NCI-H1092 treated with DMSO at 0.1 percent for 48 hours (cell line): ENCODE data around the gene MICU1.
"Not testable (repeated sequence)": the region's sequence is repeated elsewhere in the genome, so short reads cannot be mapped to it uniquely, and the experiment has no call there.

Experiments
- DNase-seq: peaks from one replicate; lab custom pipeline; 2025; lab: John Stamatoyannopoulos, UW

MICU1 gene

GRCh38 chr10:72503694-72504438 is 122.0 kb downstream of the MICU1 start:
- DNase-seq, result no peak

GRCh38 chr10:72503241-72503640 is 122.6 kb downstream of the MICU1 start:
- no peak for DNase-seq

GRCh38 chr10:72502581-72502980 is 123.3 kb downstream of the MICU1 start:
- no peak for DNase-seq

DNA sequence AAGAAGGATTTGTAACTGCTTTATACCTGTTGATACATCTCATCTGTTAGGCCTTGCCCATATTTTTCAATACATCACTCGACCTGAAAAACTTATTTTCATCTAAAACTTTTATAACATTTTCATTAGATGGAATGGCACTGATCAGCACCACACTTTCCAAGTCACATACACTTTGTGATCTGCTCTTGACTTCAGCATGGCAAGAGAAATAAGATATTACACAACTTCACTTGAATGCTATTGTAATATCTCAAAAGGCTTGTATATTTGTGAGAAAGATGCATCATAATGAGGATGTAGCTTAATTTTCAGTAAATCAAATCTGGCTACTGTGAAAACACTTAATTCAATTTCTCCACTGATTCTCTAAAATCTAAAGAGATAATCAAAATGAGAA is 126.2 kb downstream of the MICU1 start:
- DNase-seq, result no peak

- DNase-seq, result no peak
Observed at GRCh38 chr10:72490951-72491350, 134.9 kb downstream of the MICU1 start.

DNA sequence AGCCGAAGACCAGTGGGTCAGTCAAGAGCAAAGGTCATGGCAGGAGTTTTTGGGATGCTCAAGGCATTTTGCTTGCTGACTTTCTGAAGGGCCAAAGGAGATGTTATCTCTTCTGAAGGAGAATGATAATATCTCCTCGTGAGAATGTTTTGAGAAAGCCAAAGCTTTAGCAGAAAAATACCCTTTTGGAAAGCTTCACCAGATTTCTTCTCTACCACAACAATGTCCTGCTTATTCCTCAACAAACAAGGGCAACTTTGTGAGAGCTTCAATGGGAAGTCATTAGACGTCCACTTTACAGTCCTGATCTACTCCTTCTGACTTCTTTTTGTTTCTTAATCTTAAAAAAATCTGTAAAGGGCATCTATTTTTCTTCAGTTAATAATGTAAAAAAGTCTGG is 138.4 kb downstream of the MICU1 start:
- no peak for DNase-seq

DNA sequence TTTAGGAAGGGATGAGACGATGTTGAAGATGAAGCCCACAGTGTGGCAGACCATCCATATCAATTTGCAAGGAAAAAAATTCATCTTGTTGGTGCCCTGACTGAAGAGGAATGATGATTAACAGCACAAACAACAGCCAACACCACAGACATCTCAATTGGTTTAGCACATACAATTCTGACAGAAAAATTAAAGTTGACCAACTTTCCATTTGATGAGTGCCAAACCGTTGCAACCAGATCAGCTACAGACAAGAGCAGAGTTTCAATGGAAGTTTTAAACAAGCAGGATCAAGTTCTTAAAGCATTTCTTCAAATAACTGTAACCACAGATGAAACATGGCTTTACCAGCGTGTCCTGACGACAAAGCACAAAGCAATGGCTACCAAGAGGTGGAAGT is 138.8 kb downstream of the MICU1 start:
- DNase-seq, result no peak

DNA sequence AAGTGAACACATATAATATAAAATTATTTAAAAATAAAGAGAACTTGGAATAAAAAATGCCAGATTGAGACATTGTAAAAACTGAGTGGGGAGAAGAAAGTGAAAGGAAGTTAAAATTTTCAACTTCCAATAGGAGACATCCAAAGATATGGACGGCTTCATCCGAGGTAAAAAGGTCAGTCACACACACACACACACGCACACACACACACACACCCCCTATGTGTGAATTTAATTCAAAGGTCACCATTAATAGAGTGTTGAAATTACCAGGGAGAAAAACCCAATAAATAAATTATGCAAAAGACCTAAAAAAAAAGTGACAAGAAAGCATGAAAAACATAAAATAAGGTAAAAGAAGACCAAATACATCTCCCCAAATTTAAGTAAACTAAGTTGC is 140.2 kb downstream of the MICU1 start:
- DNase-seq, result no peak

DNA sequence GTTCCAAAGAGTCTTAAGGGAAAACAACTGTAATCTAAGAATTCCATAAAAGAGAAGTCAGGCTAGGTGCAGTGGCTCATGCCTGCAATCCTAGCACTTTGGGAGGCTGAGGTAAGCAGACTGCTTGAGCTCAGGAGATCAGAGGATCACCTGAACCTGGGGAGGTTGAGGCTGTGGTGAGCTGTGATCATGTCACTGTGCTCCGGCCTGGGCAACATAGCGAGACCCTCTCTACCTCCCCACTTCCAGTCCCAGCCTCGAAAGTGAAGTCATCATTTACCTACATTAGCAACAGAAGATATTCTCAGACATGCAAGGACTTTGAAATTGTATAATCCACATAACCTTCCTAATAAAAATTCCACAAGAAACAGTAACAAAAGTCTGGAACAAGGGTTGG is 141.4 kb downstream of the MICU1 start:
- DNase-seq, result no peak

- no peak for DNase-seq
Observed at GRCh38 chr10:72483471-72483870, 142.4 kb downstream of the MICU1 start.

GRCh38 chr10:72480861-72481260 is 145.0 kb downstream of the MICU1 start:
- no peak for DNase-seq

GRCh38 chr10:72477463-72477862 is 148.4 kb downstream of the MICU1 start:
- DNase-seq, result no peak

- no peak for DNase-seq
Observed at GRCh38 chr10:72472306-72472705, 153.6 kb downstream of the MICU1 start.

DNA sequence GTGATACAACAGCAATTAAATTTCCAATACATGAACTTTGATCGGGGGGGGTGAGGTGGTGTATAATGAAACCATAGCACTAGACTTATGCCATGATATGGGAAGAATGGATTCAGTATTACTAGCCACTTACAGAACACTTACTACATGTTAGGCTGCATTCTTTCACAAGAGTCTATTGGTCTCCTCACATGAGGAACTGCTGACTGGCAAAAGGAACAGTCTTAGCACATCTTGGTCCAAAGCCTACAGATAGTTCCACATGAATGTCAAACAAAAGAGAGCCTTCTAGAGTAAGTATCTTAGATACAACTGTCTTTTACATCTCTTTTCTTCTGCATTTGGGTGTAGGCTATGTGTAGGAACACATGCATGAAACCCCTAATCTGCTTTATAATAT is 155.2 kb downstream of the MICU1 start:
- DNase-seq, result no peak

DNA sequence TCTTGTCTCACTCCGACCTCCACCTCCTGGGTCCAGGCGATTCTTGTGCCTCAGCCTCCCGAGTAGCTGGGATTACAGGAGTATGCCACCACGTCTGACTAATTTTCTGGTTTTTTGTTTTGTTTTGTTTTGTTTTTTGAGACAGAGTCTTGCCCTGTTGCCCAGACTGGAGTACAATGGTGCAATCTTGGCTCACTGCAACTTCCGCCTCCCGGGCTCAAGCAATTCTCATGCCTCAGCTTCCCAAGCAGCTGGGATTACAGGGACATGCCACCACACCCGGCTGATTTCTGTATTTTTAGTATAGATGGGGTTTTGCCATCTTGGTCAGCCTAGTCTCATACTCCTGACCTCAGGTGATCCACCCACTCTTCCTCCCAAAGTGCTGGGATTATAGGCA is 158.8 kb downstream of the MICU1 start:
- not testable (repeated sequence) for DNase-seq

GRCh38 chr10:72466018-72466417 is 159.9 kb downstream of the MICU1 start:
- DNase-seq, result no peak

DNA sequence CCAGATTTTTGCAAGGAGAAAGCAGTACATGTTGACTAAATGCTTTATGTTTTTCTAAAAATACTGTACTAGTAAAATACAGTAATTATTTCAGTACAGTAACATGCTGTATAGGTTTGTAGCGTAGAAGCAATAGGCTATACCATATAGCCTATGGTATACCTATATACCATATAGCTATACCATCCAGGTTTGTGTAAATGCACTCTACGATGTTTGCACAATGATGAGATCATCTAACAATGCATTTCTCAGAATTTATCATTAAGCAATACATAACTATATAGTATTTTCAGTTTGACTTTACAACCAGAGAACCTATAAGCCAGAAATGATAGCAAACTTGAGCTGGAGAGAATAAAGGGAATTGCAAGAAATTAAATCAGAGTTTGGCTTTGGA is 161.4 kb downstream of the MICU1 start:
- DNase-seq, result no peak

DNA sequence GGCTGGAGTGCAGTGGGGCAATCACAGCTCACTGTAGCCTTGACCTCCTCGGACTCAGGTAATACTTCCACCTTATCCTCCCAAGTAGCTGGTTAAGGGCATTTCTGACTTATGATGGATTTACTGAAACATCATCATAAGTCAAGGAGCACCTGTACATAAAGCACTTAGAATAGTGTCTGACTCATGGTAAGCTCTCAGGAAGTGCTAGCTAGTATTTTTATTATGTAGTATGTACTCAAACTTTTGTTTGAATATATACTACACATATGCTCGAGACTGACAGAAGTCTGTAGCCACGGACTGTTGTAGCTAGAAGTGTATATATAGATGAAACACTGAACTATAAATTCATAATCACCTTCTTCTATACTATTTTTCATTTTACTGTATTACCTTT is 163.6 kb downstream of the MICU1 start:
- no peak for DNase-seq

- DNase-seq, result no peak
Observed at GRCh38 chr10:72461085-72461484, 164.8 kb downstream of the MICU1 start.

DNA sequence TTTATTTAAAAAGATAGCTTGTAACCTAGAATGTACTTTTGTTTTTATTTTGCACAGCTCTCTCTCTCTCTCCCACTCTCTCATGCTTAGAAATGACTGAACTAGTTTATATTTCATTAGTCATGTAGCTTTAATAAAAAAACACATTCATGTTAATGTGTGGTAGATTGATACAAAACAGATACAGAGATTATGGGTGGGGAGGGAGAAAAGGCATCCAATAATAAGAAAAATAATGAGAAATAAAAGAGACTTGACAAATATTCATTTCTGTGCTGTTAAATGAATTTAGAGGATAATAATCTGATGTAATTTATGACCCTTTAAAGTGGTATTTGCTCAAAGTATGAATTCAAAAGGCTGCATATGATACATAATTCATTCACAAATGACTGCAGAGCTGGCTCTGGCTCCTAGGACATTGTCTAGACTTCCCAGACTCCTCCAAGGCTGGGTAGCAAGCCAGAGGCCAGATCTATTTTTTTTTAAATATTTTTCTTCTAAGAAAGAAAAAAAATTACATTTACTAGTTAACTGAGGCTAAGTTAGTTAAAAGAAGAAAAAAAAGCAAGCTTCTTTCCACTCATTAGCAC is 165.5 kb downstream of the MICU1 start:
- DNase-seq, result no peak

GRCh38 chr10:72459301-72459700 is 166.6 kb downstream of the MICU1 start:
- DNase-seq, result no peak

GRCh38 chr10:72455889-72456595 is 169.8 kb downstream of the MICU1 start:
- no peak for DNase-seq

DNA sequence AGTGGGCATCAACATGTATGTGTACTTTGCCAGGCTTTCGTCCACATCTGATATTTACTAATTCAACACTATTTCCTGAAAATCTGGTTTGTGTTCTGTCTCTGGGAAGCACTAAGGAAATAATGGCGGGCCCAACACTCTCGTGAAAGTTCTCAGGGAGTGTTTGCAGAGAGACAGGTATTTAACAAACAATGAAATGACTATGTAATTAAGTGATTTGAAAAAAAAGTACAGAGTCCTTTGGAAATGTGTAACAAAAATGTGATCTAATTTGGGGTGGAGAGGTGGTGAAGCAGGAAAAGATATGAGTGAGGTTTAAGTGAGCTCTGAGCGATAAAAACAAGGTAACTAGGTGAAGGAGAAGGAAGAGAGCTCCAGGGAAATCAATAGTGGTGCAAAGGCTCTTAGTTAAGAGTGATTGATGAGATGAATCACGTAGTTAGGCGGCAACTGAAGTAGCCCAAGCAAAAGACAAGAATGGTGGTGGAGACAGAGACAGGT is 175.9 kb downstream of the MICU1 start:
- DNase-seq, result no peak
